PC-9 (cell line): ENCODE results near the gene NHS. TPM values are rescaled to one million over a fixed set of nuclear protein-coding genes. Genes with fewer than 3 reads are reported as not detected.

Experiments used
- microRNA-seq: library from miRNA; unstranded; fragments of <30 nt; microRNA quantifications from one replicate; pipeline ENCODE4 v1.2.0, GENCODE V29; 2021; ENCODE audit warnings: borderline number of aligned reads, borderline replicate concordance
- total RNA-seq: library from RNA; stranded (reverse); gene quantifications from 2 replicates; pipeline ENCODE4 v1.2.3, GENCODE V29; 2021

NHS gene
- total RNA-seq, 1 experiment from 2014 or later = 6.7 TPM

Small RNA genes within 50 kb of the gene (microRNA-seq; reads per million reads assigned to microRNA genes)
- not detected for gene MIR4768
